NCI-H526 treated with DMSO at 0.1 percent for 48 hours (cell line): Measurements from ENCODE around the gene NDUFAF2.
"Not testable (repeated sequence)": the region's sequence is repeated elsewhere in the genome, so short reads cannot be mapped to it uniquely, and the experiment has no call there.

Experiments
- DNase-seq: peaks from one replicate; lab custom pipeline; 2025; lab: John Stamatoyannopoulos, UW

Gene NDUFAF2

DNA sequence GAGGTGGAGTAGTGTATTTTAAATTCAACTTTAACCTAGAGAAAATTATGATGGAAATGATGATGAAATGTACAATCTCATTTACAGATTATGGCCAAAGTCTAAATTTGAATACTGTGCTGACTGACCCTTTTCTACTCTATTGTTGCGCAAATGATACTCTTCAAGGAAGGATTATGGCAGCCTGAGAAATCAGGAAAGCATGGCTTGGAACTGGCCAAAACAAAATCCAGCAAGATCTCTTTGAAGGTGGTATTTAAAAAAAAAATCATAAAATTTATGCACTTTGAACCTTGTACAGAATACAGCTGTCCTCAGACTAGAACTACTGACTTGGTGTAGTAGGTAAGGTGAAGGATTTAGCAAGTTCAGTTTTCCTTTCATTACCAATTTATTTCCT lies 105.3 kb downstream of the NDUFAF2 start:
- no peak for DNase-seq

DNA sequence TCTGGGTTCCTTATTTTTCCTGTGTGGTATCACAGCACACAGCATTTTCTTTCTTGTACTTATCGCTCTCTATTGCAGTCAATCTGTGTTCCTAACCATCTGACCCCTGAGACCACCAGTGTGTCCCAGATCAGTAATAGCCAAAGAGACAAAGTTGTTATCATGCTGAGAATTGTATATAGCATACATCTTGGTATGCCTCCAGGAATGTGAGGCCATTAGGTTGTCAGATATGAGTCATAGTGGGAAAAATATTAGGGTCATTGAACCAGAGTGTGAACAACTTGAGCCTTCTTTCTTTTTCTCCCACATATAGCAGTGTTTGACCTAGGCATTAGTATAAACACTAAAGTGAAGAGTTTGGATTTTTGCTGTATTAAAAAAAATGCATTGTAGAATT lies 106.3 kb downstream of the NDUFAF2 start:
- no peak for DNase-seq

DNA sequence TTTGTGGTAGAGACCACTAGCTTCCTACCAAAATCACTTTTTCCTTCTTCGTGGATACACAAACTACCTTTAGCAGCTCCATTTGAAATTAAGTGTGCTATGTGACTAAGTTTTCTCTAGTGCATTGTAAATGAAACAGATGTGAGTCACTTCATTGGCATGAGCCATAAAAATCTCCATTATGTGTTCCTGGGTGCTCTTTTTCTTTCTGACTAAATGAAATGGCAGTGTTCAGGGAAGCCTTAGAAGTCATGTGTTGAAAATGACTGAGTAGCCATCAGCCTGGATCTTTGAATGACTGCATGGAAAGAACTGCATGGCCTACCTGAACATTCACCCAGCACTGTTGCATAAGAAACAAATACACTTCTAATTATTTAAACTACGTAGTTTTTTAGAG lies 107.9 kb downstream of the NDUFAF2 start:
- no peak for DNase-seq

DNA sequence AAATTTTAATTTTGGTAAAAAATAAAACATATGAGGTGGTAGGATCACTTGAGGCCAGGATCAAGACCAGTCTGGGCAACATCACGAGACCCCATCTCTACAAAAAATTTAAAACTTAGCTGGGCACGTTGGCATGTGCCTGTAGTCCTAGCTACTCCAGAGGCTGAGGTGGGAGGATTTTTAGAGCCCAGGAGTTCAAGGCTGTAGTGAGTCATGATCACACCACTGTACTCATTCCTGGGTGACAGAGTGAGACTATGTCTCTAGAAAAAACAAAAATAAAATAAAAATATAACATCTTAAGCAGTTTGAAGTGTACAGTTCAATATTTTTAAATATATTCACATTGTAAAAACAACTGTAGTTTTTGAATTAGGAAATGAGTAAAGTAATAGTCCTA lies 108.9 kb downstream of the NDUFAF2 start:
- no peak for DNase-seq

DNA sequence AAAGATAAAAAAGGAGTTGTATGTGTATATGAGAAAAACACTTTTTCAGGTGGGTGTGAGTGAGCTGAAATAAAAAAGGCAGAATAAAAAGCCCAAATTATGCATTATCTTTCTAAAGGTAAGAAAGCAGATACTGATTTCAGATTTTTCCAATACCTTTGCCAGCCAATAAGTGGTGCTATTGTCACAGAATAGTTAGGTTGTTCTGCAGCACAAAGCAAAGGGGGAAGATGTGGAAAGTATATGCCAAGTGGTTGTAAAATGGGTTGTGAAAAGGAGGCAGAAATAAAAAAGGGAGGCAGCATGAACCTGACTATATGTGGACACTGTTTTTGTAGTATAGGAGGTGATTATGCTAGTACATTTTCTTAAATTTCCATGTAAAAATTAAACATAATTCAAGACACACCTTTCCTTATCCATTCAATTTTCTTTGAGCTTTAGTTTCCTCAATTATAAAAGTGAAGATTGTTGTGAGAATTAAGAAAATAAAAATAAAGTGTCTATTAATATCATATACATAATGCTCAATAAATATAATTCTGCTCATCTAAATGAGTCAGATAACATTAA lies 110.5 kb downstream of the NDUFAF2 start:
- DNase-seq = peak; percentile 59

DNA sequence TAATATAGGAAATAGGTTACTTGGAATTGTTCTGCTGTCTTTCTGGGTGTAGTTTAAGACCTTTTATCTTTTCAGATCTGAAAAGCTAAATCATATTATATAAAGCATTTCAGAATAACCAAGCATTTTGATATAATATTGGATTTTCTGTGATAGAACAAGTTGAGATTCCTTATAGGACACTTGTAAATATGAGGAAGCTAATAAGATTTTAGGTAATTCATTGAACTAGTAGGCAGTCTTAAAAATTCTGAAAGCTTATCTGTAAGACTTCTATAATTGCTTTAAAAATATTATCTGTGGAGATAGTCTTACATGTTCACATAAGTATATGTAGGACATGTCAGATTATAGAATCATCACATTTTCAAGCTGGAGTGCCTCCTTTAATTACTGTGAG lies 114.5 kb downstream of the NDUFAF2 start:
- no peak for DNase-seq

DNA sequence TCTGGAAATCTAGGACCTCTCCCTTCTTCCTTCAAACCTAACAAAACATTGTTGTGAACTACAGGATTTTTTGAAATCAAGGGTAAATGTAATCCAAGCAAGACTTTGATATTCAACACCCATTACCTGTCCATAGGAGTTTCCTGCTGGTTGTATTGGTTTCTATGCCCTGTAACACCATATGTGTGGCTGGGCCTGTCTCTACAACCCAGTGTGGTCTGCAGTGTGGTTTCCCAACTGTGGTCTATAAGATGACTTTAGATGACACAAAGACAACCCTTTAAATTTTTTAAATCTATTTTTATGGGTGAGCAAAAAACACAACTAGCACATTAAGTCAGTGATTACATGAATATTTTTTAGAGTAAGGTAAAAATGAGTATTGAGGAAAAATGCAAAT lies 124.1 kb downstream of the NDUFAF2 start:
- DNase-seq = no peak

DNA sequence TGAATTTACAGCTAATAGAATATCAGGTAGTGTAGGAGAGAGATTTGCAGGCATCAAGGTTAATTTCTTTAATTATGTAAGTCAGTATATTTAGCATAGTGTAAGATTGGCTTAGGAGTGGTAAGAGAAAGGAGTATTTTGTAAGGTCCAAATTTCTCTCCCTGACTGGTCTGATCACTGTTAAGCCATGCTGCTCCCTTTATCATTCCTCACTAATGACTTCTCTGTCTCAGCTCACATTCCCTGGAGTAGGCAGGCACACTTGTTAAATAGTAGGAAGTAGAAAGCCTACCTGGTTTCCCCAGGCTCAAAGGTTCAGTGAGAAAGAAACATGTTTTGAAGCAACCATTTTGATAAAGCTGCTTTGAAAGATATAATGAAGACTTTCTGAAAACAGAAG lies 126.5 kb downstream of the NDUFAF2 start:
- DNase-seq = no peak

DNA sequence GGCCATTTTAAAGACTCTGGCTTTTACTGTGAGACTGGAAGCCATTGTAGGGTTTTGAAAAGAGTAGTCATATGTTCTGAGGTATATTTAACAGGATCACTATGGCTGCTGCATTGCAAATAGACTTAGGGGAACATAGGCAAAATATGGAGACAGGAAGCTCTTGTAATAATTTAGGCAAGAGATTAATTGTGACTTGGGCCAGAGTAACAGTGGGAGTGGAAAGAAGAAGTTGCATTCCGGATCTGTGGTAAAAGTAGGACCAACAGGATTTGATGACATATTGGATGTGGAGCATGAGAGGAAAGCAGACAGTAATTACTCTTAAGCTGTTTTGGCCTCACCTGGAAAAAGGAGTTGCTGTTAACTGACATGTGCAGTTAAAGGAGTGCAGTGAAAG lies 131.6 kb downstream of the NDUFAF2 start:
- DNase-seq = no peak

DNA sequence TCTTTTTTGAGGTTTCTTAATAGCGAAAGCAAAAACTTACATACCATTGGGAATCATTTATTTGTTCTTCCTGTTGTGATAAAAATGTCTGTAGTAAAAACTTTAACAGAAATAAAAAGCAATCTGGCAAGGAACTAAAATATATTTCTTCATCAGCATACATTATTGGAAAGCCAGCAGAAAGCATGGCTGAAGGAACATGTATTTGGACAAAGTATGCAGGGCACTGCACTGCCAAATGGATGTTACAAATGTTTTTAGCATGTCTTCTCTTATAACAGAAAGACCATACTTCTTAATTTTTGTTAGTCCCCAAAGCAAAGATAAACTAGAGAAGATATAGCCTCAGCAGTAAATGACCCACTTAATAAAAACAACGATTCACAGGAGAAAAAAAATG lies 136.7 kb downstream of the NDUFAF2 start:
- DNase-seq = no peak

DNA sequence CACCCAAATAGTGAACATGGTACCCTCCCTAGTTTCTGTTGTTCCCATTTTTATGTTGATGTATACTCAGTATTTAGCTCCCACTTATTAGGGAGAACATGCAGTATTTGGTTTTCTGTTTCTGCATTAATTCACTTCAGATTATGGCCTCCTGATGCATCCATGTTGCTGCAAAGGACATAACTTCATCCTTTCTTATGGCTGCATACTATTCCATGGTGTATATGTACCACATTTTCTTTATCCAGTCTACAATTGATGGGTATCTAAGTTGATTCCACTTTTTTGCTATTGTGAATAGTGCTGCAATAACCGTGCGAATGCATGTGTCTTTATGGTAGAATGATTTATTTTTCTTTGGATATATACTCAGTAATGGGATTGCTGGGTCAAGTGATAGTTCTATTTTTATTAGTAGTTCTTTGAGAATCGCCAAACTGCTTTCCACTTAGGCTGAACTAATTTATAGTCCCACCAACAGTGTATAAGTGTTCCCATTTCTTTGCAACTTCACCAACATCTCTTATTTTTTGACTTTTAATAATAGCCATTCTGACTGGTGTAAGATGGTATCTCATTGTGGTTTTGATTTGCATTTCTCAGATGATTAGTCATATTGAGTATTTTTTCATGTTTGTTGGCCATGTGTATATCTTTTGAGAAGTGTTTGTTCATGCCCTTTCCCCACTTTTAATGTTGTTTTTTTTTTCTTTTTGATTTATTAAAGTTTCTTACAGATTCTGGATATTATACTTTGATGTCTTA lies 137.7 kb downstream of the NDUFAF2 start:
- no peak for DNase-seq

DNA sequence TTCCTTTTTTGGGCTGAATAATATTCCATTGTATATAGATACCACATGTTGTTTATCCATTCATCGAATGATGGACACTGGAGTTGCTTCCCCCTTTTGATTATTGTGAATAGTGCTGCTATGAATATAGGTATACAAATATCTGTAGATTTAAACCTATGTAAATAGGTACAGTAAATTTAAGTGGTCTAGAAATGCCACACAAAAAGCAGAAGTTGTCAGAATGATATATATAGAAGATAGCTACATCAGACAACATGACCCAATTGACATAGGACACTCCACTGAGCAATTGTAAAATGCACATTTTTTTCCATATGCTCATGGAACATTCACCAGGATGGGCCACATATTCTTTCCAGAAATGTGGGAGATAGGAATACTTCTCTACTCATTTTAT lies 139.7 kb downstream of the NDUFAF2 start:
- DNase-seq = no peak

DNA sequence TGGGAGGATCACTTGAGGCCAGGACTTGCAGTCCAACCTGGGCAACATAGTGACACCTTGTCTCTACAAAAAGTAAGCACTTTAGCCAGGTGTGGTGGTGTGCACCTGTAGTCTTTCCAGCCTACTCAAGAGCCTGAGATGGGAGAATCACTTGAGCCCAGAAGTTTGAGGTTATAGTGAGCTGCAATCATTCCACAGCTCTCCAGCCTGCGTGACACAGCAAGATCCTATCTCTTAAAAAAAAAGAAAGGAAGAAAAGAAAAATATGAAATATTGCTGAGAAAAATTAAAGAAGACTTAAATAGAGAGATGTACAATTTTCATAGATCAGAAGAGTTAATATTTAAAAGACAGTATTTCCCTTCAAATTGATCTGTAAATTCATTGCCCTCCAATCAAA lies 140.9 kb downstream of the NDUFAF2 start:
- DNase-seq = no peak

DNA sequence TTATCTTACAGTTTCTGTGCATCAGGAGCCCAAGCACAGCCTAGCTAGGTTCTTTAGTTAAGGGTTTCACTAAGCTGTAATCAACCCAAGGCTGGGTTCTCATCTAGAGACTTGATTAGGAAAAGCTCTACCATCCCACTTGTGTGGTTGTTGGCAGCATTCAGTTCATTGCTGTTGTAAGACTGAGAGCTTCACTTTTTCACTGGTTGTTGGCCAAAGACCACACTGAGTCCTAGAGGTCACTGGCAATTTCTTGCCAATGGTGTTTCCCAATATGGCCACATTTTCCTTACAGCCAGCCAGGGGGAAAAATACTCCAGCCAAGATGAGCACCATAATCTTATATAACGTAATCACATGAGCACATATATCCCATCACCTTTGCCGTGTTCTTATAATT lies 142.9 kb downstream of the NDUFAF2 start:
- DNase-seq = no peak

DNA sequence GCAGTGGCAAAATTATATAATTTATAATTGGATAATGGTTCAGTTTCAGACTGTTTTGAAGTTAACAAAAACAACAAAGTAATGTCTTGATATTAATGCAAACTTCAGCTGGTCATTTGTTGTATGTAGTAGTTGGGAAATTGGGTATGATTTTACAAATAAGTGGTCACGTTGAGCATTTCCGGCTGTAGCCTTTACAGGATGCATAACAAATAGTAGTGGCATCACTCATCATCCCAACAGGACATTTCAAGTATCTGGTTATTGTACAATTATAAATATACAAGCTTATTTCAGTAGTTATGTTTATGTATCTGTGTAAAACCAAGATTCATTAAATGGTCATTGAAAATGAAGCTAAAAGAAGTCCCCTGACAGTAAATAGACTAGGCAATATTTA lies 144.3 kb downstream of the NDUFAF2 start:
- no peak for DNase-seq

DNA sequence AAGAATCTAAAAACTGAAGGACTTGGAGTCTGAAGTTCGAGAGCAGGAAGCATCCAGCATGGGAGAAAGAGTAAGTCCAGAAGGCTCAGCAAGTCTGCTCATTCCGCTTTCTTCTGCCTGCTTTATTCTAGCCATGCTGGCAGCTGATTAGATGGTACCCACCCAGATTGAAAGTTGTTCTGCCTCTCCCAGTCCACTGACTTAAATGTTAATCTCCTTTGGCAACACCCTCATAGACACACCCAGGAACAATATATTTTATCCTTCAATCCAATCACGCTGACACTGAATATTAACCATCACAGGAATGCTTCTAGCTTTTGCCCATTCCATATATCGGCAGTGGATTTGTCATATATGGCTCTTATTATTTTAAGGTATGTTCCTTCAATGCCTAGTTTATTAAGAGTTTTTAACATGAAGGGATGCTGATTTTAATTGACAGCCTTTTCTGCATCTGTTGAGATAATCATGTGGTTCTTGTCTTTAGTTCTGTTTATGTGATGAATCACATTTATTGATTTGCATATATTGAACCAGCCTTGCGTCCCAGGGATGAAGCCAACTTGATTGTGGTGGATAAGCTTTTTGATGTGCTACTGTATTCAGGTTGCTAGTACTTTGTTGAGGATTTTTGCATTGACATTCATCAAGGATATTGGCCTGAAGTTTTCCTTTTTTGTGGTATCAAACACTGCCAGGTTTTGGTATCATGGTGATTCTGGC lies 148.2 kb downstream of the NDUFAF2 start:
- not testable (repeated sequence) for DNase-seq

DNA sequence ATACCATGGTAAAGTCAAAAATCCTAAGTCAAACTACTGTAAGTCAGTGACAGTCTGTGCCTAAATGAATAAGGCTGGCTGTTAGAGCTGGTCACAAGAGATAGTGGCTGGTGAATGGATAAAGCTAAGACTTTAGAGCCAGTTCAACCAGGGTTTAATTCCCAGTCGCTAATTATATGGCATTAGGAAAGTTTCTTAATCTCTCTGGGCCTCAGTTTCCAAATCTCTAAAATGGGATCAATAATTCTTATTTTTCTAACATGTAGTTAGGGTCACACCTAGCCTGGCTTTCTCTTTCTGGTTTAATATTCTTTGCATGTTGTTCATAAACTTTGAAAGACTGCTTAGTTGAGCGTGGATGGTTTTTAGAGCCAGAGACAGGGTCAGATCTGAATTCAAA lies 152.5 kb downstream of the NDUFAF2 start:
- no peak for DNase-seq

DNA sequence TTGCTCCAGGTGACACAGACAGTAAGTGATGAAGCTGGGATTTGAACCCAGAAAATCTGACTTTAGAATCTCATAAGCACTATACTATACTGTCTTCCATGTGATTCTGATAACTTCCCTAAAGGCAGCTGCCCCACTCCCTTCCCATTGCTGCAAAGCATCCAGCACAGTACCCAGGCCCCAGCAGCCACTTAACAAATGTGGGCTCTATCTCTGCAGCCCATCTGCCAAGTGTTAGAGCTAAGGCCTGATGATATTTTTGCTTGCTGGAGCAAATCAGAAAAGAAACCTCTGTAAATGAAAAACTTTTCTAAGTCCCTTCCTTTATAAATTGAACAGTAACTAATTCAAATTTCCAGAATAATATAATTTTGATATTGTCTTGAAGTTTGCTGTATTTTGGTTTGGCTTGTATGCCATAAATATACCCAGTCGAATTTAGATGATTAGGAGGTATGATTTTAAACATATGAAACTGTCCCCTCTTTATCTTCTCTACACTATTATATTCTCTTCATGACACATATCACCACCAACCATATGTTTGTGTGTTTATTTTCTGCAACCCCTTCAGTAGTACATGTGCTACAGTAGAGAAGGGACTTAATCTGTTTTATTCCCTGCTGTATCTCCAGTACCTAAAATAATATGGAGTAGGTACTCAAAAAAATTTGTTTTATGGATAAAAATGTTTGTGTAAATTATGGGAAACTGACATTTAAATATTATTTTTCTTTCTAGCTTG lies 153.4 kb downstream of the NDUFAF2 start:
- no peak for DNase-seq

DNA sequence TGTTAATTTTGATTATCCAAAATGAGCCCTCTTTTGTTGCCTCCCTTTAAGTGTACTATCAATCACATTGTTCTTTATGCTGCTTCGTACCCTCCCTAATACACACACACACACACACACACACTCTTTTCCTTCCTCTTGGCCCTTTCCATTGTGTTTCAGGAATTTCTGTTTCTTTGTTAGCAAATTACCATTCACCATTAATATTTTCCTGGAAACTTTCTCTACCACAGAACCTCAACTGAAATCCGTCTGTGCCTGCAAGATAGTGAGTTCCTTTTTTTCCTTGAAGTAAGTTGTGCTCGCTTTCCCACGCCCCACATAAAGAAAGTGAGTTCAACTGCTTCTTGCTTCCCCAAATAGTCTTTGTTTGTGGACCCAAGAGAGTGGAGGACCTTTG lies 155.4 kb downstream of the NDUFAF2 start:
- DNase-seq = no peak

DNA sequence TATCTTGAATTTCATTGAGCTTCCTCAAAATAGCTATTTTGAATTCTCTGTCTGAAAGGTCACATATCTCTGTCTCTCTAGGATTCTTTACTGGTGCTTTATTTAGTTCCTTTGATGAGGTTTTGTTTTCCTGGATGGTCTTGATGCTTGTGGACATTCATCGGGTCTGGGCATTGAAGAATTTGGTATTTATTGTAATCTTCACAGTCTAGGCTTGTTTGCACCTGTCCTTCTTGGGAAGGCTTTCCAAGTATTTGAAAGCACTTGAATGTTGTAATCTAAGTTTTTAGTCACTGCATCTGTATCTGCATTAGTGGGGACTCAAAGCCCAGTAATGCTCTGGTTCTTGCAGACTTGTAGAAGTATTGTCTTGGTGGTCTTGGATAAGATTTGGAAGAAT lies 169.4 kb downstream of the NDUFAF2 start:
- DNase-seq = no peak

DNA sequence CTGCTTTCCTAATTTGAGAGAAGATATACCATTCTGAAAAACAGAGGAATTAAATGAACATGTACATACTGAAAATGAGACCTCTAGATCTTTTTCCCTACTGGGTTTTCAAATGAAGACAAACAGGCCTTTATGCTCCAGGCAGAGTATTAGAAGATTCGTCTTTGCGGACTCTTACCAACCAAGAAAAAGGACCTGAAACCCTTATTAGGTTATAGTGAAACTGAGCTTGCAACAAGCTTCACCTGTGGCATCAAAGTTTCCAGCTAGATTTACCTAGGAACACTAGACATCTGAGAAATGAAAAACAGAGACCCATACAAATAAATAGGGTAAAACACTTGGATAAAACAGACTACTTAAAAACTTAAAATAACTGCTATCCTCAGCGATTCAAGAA lies 171.0 kb downstream of the NDUFAF2 start:
- no peak for DNase-seq

DNA sequence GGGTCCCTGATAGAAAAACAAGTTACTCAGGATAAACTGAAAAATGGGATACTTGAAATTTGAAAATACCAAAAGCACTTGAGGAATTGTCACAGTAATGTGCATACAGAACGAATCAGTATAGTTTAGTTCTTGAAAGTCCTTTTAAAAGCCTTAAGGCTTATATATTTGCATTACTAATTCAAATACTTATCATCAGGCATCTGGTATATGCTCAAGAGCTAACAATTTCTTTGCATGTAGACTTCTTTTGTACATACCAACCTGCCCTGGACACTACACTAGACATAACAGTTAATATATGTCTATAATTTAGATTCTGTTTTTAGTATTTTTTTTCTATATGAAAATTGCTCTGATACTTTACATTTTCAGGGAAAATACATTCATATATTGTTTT lies 174.1 kb downstream of the NDUFAF2 start:
- DNase-seq = no peak

DNA sequence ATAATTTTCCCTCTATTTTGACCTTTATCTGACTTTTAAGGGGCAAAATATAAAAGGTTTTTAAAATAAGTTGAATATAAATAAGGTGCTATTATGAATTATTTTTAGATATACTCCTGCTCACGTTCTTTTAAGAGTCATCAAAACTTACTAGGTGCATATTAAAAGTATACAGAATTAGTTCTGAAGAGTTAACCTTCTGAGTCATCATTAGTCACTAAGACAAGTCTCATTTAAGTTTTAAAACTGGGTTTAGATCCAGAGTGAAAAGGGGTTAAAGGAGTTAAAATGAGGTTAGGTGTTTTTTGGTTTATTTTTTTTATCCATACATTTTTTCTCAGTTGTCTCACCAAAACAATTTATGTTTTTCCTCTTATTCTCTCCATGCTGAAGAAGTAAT lies 175.5 kb downstream of the NDUFAF2 start:
- no peak for DNase-seq
